ENCODE data around the gene RALB.
A peak's percentile ranks its signal among the peaks of the same experiment; 100 is the strongest.

The RALB gene

GRCh38 chr2:120252225-120253020 lies at the start of gene RALB:
TSS of gene RALB (plus strand) at chr2:120252852. CDS start at chr2:120278665, 25,813 bp downstream.
- Histone ChIP-seq H3K36me3 (ENCODE audit: control insufficient read depth, low read length) (no peaks in the 10 kb centered on the region), H3K9me3 (ENCODE audit: control insufficient read depth, insufficient read depth, low read length) (no peaks in the 10 kb centered on the region), H3K4me2 (ENCODE audit: low read length) (peak within 1 kb of the TSS; percentile 85), H3K79me2 (ENCODE audit: control insufficient read depth, low read length) (peaks cover 9% of the 10 kb centered on the region; the same call in 1 of the 2 replicates), H3F3A (ENCODE audit: control insufficient read depth, insufficient read depth) (no peaks in the 10 kb centered on the region), H3K27me3 (ENCODE audit: control insufficient read depth, low read length) (peaks cover 43% of the 10 kb centered on the region), H3K9me2 (replicated peaks; ENCODE audit: control insufficient read depth, low read length) (no peaks in the 10 kb centered on the region), H4K20me1 (ENCODE audit: control insufficient read depth, insufficient read depth, low read depth, low read length) (no peaks in the 10 kb centered on the region; the same call in 1 of the 2 replicates), H3K4me1 (ENCODE audit: control insufficient read depth, low read length) (peaks cover 26% of the 10 kb centered on the region), H3K4me3 (ENCODE audit: low read length) (peak within 1 kb of the TSS; percentile 80), H3K27ac (ENCODE audit: low read depth, low read length) (no peak within 1 kb of the TSS)
- TF ChIP-seq CTCF (IDR thresholded peaks at IDR 0.05; ENCODE audit: low read depth, low read length, poor library complexity, severe bottlenecking) (no peak), EZH2phosphoT487 (IDR thresholded peaks at IDR 0.05; ENCODE audit: borderline replicate concordance, low read length) (no peak)

GRCh38 chr2:120203251-120204021 lies 49.2 kb upstream of the RALB start:
- no peaks in the 10 kb centered on the region for H4K20me1 ChIP-seq (ENCODE audit: control insufficient read depth, insufficient read depth, low read depth, low read length)
- peaks cover 4% of the 10 kb centered on the region for H3K4me1 ChIP-seq (ENCODE audit: control insufficient read depth, low read length)
- H3K36me3 ChIP-seq (ENCODE audit: control insufficient read depth, low read length) = no peaks in the 10 kb centered on the region
- no peaks in the 10 kb centered on the region for H3K9me2 ChIP-seq (replicated peaks; ENCODE audit: control insufficient read depth, low read length)
- no peaks in the 10 kb centered on the region for H3K9me3 ChIP-seq (ENCODE audit: control insufficient read depth, insufficient read depth, low read length)
- no peaks in the 10 kb centered on the region for H3F3A ChIP-seq (ENCODE audit: control insufficient read depth, insufficient read depth)
- H3K27ac ChIP-seq (ENCODE audit: low read depth, low read length) = no peak overlapping the region
- H3K27me3 ChIP-seq (ENCODE audit: control insufficient read depth, low read length) = no peaks in the 10 kb centered on the region
- H3K4me2 ChIP-seq (ENCODE audit: low read length) = no peak overlapping the region
- no peaks in the 10 kb centered on the region for H3K79me2 ChIP-seq (ENCODE audit: control insufficient read depth, low read length)
- H3K4me3 ChIP-seq (ENCODE audit: low read length) = no peak overlapping the region
- TF ChIP-seq EZH2phosphoT487 (IDR thresholded peaks at IDR 0.05; ENCODE audit: borderline replicate concordance, low read length) (no peak), CTCF (IDR thresholded peaks at IDR 0.05; ENCODE audit: low read depth, low read length, poor library complexity, severe bottlenecking) (no peak)

GRCh38 chr2:120204022-120204405 lies 48.6 kb upstream of the RALB start:
- Histone ChIP-seq H3K27ac (ENCODE audit: low read depth, low read length) (no peak overlapping the region), H3K79me2 (ENCODE audit: control insufficient read depth, low read length) (no peaks in the 10 kb centered on the region), H3K4me3 (ENCODE audit: low read length) (no peak overlapping the region), H3K36me3 (ENCODE audit: control insufficient read depth, low read length) (no peaks in the 10 kb centered on the region), H3K9me2 (replicated peaks; ENCODE audit: control insufficient read depth, low read length) (no peaks in the 10 kb centered on the region), H3F3A (ENCODE audit: control insufficient read depth, insufficient read depth) (no peaks in the 10 kb centered on the region), H3K27me3 (ENCODE audit: control insufficient read depth, low read length) (no peaks in the 10 kb centered on the region), H3K4me1 (ENCODE audit: control insufficient read depth, low read length) (peaks cover 4% of the 10 kb centered on the region), H4K20me1 (ENCODE audit: control insufficient read depth, insufficient read depth, low read depth, low read length) (no peaks in the 10 kb centered on the region), H3K4me2 (ENCODE audit: low read length) (no peak overlapping the region), H3K9me3 (ENCODE audit: control insufficient read depth, insufficient read depth, low read length) (no peaks in the 10 kb centered on the region)
- TF ChIP-seq CTCF (IDR thresholded peaks at IDR 0.05; ENCODE audit: low read depth, low read length, poor library complexity, severe bottlenecking) (no peak), EZH2phosphoT487 (IDR thresholded peaks at IDR 0.05; ENCODE audit: borderline replicate concordance, low read length) (no peak)
